Measurements from ENCODE around the gene DTHD1.

The DTHD1 gene

GRCh38 chr4:36313703-36314102 is 32.3 kb downstream of the DTHD1 start:
- DNase-seq (ENCODE audit: low read depth in 2 of 2): no peak

DNA sequence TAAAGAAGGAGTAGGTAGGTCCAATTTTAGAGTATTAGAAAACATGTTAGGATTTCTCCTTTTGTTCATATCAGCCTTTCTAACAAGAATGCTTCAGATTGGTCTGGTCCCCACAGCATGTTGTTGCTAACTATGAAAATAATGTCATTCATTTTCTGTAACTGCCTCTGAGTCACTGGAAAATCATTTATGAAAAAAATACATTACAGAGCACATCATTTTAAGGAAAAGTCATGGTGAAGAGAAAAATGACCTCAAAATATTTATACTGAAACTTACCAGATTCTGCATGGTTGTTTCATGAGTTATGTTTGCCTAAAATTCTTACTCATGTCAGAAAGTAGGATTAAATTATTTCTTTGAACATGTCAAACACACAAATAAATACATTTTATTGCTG is 35.2 kb downstream of the DTHD1 start:
- no peak for DNase-seq (ENCODE audit: low read depth in 2 of 2)

GRCh38 chr4:36317721-36318120 is 36.3 kb downstream of the DTHD1 start:
- no peak for DNase-seq (ENCODE audit: low read depth in 2 of 2)

DNA sequence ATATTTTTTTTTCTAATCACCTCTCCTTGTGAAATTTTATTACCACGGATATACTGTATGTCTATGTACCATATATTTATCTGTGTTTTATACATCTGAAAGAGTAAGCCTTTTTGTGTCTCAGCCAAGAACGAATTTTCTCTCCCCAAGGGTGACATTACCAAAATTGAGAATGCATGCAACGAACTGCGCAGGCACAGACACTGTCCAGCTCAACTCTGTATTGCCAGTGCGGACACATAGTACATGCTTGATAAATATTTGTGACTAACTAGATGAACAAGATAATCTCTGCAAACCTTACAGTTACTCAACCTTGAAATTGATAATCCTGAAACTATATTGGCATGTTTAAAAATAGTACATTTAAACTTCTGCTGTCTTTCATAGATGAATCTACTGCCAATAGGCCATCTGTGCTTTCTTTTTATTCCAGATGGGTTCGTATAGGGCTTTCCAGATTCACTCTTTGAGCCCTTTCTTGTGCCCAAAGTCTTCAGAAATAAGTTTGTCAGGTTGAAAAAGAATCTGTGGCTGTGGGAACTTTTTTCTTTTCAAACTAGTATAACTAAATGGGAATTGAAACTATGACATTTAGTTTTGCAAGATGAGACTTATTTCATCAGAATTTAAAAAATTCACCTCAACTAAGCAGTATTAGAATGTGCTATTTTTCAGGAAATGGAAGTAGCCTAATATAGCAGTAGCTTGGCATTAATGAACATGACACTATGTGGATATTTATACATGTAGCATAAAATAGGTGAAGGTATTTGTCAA is 38.9 kb downstream of the DTHD1 start:
- no peak for DNase-seq (ENCODE audit: low read depth in 2 of 2)

DNA sequence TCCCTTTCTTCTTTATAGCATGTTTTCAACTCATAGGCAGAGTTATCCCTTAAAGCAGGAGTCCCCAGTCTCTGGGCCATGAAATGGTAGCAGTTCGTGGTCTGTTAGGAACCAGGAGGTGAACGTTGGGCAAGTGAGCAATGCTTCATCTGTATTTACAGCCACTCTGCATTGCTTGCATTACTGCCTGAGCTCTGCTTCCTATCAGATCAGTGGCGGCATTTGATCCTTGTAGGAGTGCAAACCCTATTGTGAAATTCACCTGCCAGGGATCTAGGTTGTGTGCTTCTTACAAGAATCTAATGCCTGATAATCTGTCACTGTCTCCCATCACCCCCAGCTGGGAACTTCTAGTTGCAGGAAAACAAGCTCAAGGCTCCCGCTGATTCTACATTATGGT is 39.8 kb downstream of the DTHD1 start:
- DNase-seq (ENCODE audit: low read depth in 2 of 2): no peak

GRCh38 chr4:36322921-36323354 is 41.5 kb downstream of the DTHD1 start:
- peak in 1 of 2 experiments; percentile 11 for DNase-seq (ENCODE audit: low read depth in 2 of 2)

- no peak for DNase-seq (ENCODE audit: low read depth in 2 of 2)
These were observed 42.5 kb downstream of the DTHD1 start for GRCh38 chr4:36323816-36324419.

GRCh38 chr4:36324808-36325207 is 43.4 kb downstream of the DTHD1 start:
- DNase-seq (ENCODE audit: low read depth in 2 of 2): no peak

GRCh38 chr4:36325499-36325898 is 44.1 kb downstream of the DTHD1 start:
- DNase-seq (ENCODE audit: low read depth in 2 of 2): no peak

- DNase-seq (ENCODE audit: low read depth in 2 of 2): no peak
These were observed 44.5 kb downstream of the DTHD1 start for GRCh38 chr4:36325926-36326325.

DNA sequence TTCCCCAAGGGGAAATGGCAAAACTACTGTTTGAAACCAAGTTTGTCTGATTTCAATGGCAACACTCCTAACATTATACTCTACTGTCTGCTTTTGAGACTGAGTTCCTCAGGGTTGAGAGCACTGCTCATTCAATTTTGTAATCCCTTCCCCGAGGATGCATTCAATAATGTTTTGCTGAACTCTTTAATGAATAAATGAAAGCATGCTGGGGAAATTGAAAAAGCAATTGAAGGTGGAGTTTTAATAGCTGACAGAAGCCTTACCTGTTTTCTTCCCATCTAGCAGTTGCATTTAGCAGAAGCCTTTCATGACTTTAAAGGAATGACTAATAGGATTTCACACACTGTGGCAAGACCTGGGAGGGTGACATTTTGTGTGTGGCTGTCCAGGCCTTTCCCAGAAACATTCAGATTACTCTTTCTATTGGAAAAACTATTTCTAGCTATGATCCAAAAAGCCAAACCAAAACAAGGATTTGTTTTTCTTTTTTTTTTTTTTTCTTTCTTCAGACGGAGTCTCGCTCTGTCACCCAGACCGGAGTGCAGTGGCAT is 45.1 kb downstream of the DTHD1 start:
- no peak for DNase-seq (ENCODE audit: low read depth in 2 of 2)

DNA sequence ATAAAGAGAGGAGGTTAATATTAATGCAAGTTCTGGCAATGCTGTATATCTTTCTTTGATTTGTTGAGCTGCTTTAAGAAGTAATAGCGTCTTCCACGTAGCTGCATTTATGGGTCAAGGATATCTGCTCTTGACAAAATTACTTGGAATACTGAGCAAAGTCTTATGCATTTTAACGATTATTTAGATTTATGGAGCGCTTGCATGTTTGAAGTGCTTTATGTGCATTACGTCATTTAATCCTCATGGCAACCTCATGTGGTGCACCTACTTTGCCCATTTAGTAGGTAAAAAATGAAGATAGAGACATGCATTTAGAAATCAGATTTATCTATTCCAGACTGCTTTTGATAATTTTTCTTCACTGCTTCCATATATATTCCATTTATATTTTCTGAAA is 46.0 kb downstream of the DTHD1 start:
- no peak for DNase-seq (ENCODE audit: low read depth in 2 of 2)

DNA sequence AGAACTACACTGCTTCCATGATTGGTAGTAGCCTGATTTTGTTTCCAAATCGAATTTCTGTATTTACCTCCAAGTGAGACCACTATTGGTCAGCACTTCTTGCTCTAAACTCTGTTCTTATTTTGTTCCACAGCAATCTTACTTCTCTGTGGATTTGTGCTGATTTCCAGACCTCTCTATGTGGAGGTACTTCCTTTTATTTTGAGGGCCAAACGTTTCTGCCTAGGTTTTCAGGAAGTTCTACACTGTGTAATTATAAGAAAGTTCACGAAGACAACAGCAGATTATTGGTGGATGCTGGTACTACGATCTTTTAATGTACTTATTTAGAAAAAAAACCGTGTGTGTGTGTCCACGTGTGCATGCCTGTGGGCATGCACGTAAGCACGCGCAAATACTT is 46.7 kb downstream of the DTHD1 start:
- DNase-seq (ENCODE audit: low read depth in 2 of 2): no peak

GRCh38 chr4:36329228-36329627 is 47.8 kb downstream of the DTHD1 start:
- no peak for DNase-seq (ENCODE audit: low read depth in 2 of 2)

- DNase-seq (ENCODE audit: low read depth in 2 of 2): no peak
These were observed 49.4 kb downstream of the DTHD1 start for GRCh38 chr4:36330796-36331195.

GRCh38 chr4:36332023-36332781 is 50.8 kb downstream of the DTHD1 start:
- DNase-seq (ENCODE audit: low read depth in 2 of 2): no peak

GRCh38 chr4:36332782-36333131 is 51.3 kb downstream of the DTHD1 start:
- no peak for DNase-seq (ENCODE audit: low read depth in 2 of 2)

- DNase-seq (ENCODE audit: low read depth in 2 of 2): no peak
These were observed 52.0 kb downstream of the DTHD1 start for GRCh38 chr4:36333303-36333877.

- DNase-seq (ENCODE audit: low read depth in 2 of 2): no peak
These were observed 56.3 kb downstream of the DTHD1 start for GRCh38 chr4:36337665-36338185.

DNA sequence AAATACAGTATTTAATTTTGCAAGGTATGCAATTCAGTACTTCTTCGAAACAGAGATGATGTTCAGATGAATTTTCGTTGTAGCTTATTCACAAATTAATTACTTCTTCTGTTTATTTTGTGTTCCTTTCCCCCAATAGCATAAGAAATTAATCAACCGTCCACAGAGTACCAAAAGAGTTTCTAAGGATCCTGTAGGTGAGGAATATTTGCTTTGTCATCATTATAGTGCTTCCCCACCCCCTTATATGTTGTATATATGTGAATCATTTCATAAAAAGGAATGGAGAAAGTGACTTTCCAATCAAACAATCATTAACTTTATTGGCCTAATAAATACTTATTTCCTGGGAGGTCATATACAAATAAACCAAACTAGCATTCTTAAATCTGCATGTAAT is 57.6 kb downstream of the DTHD1 start:
- no peak for DNase-seq (ENCODE audit: low read depth in 2 of 2)

- DNase-seq (ENCODE audit: low read depth in 2 of 2): no peak
These were observed 60.5 kb downstream of the DTHD1 start for GRCh38 chr4:36341936-36342335.
